HUDEP-2 (cell line): ENCODE results near the gene OR9Q1.
"Not testable (repeated sequence)": the region's sequence is repeated elsewhere in the genome, so short reads cannot be mapped to it uniquely, and the experiment has no call there.

Experiments
- DNase-seq, 76 experiments: peaks; one replicate each; lab custom pipeline; 2025; ENCODE audit not compliant: unreplicated experiment in 76 of 76; lab: John Stamatoyannopoulos, UW

Gene OR9Q1

GRCh38 chr11:58023435-58023931 lies at the start of gene OR9Q1:
TSS of gene OR9Q1 (plus strand) at chr11:58023881. CDS start at chr11:58179445, 155,564 bp downstream.
- no peak for DNase-seq

GRCh38 chr11:57974132-57974531 lies 49.5 kb upstream of the OR9Q1 start:
- no peak for DNase-seq

GRCh38 chr11:57974848-57975601 lies 48.7 kb upstream of the OR9Q1 start:
- no peak for DNase-seq

- DNase-seq: no peak
Observed at GRCh38 chr11:57977709-57978108, 46.0 kb upstream of the OR9Q1 start.

GRCh38 chr11:57978686-57979531 lies 44.8 kb upstream of the OR9Q1 start:
- DNase-seq: no peak

- no peak for DNase-seq
Observed at GRCh38 chr11:57979532-57980079, 44.1 kb upstream of the OR9Q1 start.

GRCh38 chr11:57980201-57980600 lies 43.5 kb upstream of the OR9Q1 start:
- DNase-seq: no peak

GRCh38 chr11:57981536-57981935 lies 42.1 kb upstream of the OR9Q1 start:
- DNase-seq: no peak

GRCh38 chr11:57982776-57983175 lies 40.9 kb upstream of the OR9Q1 start:
- DNase-seq: no peak

GRCh38 chr11:57983191-57983590 lies 40.5 kb upstream of the OR9Q1 start:
- no peak for DNase-seq

- not testable (repeated sequence) for DNase-seq
Observed at GRCh38 chr11:57999523-57999922, 24.2 kb upstream of the OR9Q1 start.

- not testable (repeated sequence) for DNase-seq
Observed at GRCh38 chr11:58000021-58000420, 23.7 kb upstream of the OR9Q1 start.

GRCh38 chr11:58000699-58001098 lies 23.0 kb upstream of the OR9Q1 start:
- no peak for DNase-seq

- DNase-seq: no peak
Observed at GRCh38 chr11:58003036-58003435, 20.6 kb upstream of the OR9Q1 start.

- DNase-seq: no peak
Observed at GRCh38 chr11:58003591-58003990, 20.1 kb upstream of the OR9Q1 start.

- no peak for DNase-seq
Observed at GRCh38 chr11:58004664-58005063, 19.0 kb upstream of the OR9Q1 start.

- DNase-seq: no peak
Observed at GRCh38 chr11:58006940-58007339, 16.7 kb upstream of the OR9Q1 start.

- DNase-seq: no peak
Observed at GRCh38 chr11:58011771-58012170, 11.9 kb upstream of the OR9Q1 start.

- DNase-seq: no peak
Observed at GRCh38 chr11:58024601-58025091, 965 bp downstream of the OR9Q1 start.

- DNase-seq: no peak
Observed at GRCh38 chr11:58027341-58027740, 3.7 kb downstream of the OR9Q1 start.

- no peak for DNase-seq
Observed at GRCh38 chr11:58028687-58029411, 5.2 kb downstream of the OR9Q1 start.
